Measurements from ENCODE around the gene ZNF385A. TPM values are rescaled to one million over a fixed set of nuclear protein-coding genes. Genes with fewer than 3 reads are reported as not detected.

The ZNF385A gene
- total RNA-seq, 1 donor from 2014 or later, result 5.6 TPM

DNA sequence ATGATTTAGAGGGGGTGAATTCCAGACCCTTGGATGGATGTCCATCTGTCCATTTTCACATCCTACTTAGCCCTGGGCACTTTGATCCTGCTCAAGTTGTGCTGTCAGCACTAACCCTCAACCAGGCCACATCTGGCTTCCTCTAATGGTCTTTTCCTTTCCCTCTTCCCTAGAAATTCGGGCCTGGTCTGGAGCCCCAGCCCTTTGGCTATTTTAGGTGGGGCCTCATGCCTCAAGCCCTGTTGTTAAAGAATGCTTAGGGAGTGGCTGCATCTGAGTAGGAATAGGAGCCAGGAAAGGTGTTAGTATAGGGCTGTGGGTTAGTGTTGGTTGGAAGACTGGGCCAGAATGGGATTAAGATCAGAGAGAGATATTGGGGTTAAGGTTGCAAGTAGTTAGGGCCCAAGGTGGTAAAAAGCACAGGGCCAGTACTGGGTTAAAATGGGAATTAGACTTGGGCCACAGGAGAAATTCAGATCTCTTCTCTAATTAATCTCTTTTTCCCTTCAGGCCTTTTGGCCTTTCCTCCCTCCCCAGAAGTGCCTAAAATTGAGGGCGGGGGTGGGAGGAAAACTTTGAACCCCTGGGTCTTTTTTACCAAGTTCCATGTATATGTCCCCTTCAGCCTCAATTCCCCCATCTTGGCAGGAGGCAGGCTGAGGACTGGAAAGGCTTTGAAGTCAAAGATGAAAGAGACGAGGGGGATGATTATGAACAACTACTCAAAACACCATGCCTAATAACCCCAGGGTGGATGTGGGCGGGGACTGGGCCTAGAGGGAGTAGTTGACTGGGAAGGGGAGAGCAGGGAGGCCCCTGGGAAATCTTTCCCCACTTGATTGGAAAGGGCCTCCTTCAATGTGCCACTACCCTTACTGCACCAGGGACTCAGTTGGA, 4.0 kb upstream of the ZNF385A start:
- H3K4me3 ChIP-seq (ENCODE audit: low read depth, low read length), result no peak overlapping the region
- no peak for DNase-seq (ENCODE audit: low read depth)
- H3K36me3 ChIP-seq (ENCODE audit: control insufficient read depth, insufficient read depth, low read length), result no peaks in the 10 kb centered on the region
- H3K27me3 ChIP-seq (ENCODE audit: control insufficient read depth, insufficient read depth, low read length), result no peaks in the 10 kb centered on the region
- TF ChIP-seq, protein P1, sequence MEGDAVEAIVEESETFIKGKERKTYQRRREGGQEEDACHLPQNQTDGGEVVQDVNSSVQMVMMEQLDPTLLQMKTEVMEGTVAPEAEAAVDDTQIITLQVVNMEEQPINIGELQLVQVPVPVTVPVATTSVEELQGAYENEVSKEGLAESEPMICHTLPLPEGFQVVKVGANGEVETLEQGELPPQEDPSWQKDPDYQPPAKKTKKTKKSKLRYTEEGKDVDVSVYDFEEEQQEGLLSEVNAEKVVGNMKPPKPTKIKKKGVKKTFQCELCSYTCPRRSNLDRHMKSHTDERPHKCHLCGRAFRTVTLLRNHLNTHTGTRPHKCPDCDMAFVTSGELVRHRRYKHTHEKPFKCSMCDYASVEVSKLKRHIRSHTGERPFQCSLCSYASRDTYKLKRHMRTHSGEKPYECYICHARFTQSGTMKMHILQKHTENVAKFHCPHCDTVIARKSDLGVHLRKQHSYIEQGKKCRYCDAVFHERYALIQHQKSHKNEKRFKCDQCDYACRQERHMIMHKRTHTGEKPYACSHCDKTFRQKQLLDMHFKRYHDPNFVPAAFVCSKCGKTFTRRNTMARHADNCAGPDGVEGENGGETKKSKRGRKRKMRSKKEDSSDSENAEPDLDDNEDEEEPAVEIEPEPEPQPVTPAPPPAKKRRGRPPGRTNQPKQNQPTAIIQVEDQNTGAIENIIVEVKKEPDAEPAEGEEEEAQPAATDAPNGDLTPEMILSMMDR (IDR thresholded peaks at IDR 0.05; ENCODE audit: insufficient read depth, low read length, poor library complexity, severe bottlenecking), result no peak

DNA sequence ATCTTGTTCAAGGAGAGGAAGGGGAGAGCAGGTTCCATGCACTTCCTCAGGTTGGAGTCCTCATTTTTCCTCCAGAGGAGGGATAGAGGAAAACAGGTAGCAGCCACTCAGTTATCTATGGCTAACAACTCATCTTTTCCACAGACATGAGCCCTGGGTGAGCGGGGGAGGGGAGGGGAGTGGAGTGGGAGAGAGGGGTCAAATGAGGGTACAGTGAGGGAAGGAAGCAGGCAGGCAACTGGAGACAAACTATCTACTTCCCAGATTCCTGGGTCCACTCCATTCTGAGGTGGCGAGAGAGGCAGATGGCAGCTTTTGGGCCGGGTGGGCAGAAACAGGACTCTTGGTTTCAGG, 2.6 kb upstream of the ZNF385A start:
- TF ChIP-seq, protein P1 (IDR thresholded peaks at IDR 0.05; ENCODE audit: insufficient read depth, low read length, poor library complexity, severe bottlenecking), result no peak
- no peaks in the 10 kb centered on the region for H3K36me3 ChIP-seq (ENCODE audit: control insufficient read depth, insufficient read depth, low read length)
- no peak for DNase-seq (ENCODE audit: low read depth)
- H3K4me3 ChIP-seq (ENCODE audit: low read depth, low read length), result no peak overlapping the region
- H3K27me3 ChIP-seq (ENCODE audit: control insufficient read depth, insufficient read depth, low read length), result no peaks in the 10 kb centered on the region

DNA sequence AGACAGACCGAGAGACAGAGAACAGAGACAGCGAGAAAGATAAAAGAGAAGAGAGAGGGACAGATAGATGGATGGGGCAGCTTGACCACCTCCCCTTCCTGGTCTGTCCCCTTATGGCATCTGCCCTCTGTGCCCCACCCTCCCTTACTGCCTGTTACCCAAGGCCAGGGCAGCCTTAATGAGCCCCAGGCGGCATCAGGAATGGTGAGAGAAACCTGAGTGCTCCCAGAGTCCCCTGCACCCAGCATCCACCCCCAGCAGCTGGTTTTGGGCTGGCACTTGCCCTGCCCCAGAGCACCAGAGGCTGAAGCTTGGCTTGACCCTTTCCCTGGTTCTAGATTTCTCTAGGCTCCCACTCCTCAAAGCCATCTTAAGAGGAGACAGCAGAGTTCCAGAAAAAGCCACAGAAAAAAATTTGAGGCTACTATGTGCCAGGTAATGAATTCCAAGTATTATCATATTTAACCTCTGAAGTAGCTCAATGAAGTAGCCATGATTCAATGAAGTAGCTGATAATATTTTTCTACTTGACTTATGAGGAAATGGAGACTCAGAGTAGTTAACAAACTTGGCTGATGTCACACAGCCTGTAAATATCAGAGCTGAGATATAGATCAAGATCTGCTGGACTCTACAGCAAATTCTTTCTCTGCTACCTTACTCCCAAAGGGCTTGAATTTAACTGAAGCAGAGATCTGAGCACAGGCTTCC, 2.0 kb upstream of the ZNF385A start:
- no peak for DNase-seq (ENCODE audit: low read depth)
- Histone ChIP-seq H3K36me3 (ENCODE audit: control insufficient read depth, insufficient read depth, low read length) (no peaks in the 10 kb centered on the region), H3K27me3 (ENCODE audit: control insufficient read depth, insufficient read depth, low read length) (no peaks in the 10 kb centered on the region), H3K4me3 (ENCODE audit: low read depth, low read length) (no peak overlapping the region)
- TF ChIP-seq, protein P1 (IDR thresholded peaks at IDR 0.05; ENCODE audit: insufficient read depth, low read length, poor library complexity, severe bottlenecking), result no peak

DNA sequence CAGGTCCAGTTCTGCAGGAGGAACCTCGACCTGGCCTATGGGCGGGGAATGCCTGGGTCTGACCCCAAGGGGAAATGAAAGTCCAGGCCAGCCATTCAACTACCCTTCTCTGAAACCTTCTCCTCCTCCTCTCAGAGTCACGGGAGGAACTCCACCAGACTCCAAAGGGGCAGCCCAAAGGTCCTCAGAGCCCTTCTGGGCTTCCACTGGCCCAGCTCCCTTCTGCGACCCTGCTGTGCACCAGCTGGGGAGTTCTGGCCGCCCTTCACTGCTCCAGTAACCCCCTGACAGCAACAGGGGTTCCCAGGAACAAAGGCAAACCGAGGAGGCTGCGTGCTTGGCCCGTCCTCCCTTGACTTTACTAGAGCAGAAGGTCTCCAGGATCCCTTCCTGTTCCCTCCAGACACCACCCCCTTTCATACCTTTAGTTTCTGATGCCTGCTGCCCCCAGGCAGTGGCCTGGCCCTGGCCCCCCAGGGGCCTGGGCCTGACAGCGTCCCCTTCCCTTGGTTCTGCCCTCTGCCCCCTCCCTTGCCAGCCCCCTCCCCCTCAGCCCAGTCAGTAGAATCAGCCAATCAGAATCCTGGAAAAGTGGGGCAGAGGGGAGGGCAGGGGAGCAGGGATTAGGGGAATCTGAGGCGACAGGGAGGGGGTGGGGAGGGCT, 850 bp upstream of the ZNF385A start:
- DNase-seq (ENCODE audit: low read depth), result no peak
- no peaks in the 10 kb centered on the region for H3K36me3 ChIP-seq (ENCODE audit: control insufficient read depth, insufficient read depth, low read length)
- no peaks in the 10 kb centered on the region for H3K27me3 ChIP-seq (ENCODE audit: control insufficient read depth, insufficient read depth, low read length)
- TF ChIP-seq, protein P1 (IDR thresholded peaks at IDR 0.05; ENCODE audit: insufficient read depth, low read length, poor library complexity, severe bottlenecking), result no peak
- H3K4me3 ChIP-seq (ENCODE audit: low read depth, low read length), result no peak overlapping the region

DNA sequence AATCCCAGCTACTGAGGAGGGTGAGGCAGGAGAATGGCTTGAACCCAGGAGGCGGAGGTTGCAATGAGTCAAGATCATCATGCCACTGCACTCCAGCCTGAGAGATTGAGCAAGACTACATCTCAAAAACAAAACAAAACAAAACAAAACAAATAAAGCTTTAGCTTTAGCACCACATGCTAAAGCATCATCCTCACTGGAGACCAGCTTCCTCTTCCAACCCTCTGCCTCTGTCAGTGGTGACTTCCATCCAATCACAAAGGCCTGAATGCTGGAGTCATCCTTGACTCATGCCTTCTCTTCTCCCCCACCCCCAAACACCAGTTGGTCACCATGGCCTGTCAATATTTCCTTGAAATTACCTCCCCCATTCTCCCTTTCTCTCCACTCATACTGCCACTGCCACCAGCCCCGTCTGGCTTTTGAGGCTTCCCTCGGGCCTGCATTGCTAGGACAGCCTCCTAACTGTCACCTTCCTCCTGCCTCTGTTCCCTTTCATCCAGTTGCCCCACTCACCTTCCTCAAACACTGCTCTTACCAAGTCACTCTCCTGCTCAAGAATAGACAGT, 1.4 kb downstream of the ZNF385A start:
- Histone ChIP-seq H3K27me3 (ENCODE audit: control insufficient read depth, insufficient read depth, low read length) (no peaks in the 10 kb centered on the region), H3K4me3 (ENCODE audit: low read depth, low read length) (no peak overlapping the region), H3K36me3 (ENCODE audit: control insufficient read depth, insufficient read depth, low read length) (no peaks in the 10 kb centered on the region)
- DNase-seq (ENCODE audit: low read depth), result peak; percentile 56
- TF ChIP-seq, protein P1 (IDR thresholded peaks at IDR 0.05; ENCODE audit: insufficient read depth, low read length, poor library complexity, severe bottlenecking), result no peak

Data from kidney epithelial cell (primary cell).